HPDE6-E6E7 (cell line): Measurements from ENCODE around the gene PILRA.
"Not testable (repeated sequence)": the region's sequence is repeated elsewhere in the genome, so short reads cannot be mapped to it uniquely, and the experiment has no call there.

Source experiments
- DNase-seq: peaks from one replicate; pipeline ENCODE4 v3.0.0; 2011; ENCODE audit warnings: missing footprints; ENCODE audit errors: extremely low spot score

PILRA gene

GRCh38 chr7:100433592-100434296 lies 60.5 kb downstream of the PILRA start:
- no peak for DNase-seq

- DNase-seq = no peak
Measured at GRCh38 chr7:100434297-100435144, 61.2 kb downstream of the PILRA start.

- DNase-seq = peak; percentile 53
Measured at GRCh38 chr7:100435401-100436304, 62.4 kb downstream of the PILRA start.

GRCh38 chr7:100437150-100438100 lies 64.1 kb downstream of the PILRA start:
- DNase-seq = no peak

GRCh38 chr7:100438172-100438571 lies 64.9 kb downstream of the PILRA start:
- DNase-seq = no peak

GRCh38 chr7:100438731-100439130 lies 65.4 kb downstream of the PILRA start:
- DNase-seq = not testable (repeated sequence)

- not testable (repeated sequence) for DNase-seq
Measured at GRCh38 chr7:100439244-100439643, 66.0 kb downstream of the PILRA start.

GRCh38 chr7:100441641-100442535 lies 68.6 kb downstream of the PILRA start:
- no peak for DNase-seq

GRCh38 chr7:100443096-100443840 lies 70.0 kb downstream of the PILRA start:
- no peak for DNase-seq

GRCh38 chr7:100444311-100445278 lies 71.3 kb downstream of the PILRA start:
- no peak for DNase-seq

- no peak for DNase-seq
Measured at GRCh38 chr7:100446040-100446439, 72.8 kb downstream of the PILRA start.

GRCh38 chr7:100447363-100447762 lies 74.1 kb downstream of the PILRA start:
- not testable (repeated sequence) for DNase-seq

GRCh38 chr7:100449190-100449795 lies 76.0 kb downstream of the PILRA start:
- no peak for DNase-seq
